H9 (cell line): ENCODE results near the gene NRXN3. TPM values are rescaled to one million over a fixed set of nuclear protein-coding genes. Genes with fewer than 3 reads are reported as not detected.

ENCODE experiments used
- DNase-seq: peaks from one replicate; pipeline ENCODE4 v3.0.0-alpha.2; 2017
- H2AFZ ChIP-seq: one replicate; pipeline ENCODE4 v1.6.1; 2013; ENCODE audit warnings: mild to moderate bottlenecking, low read length, control low read depth, moderate library complexity
- H2AK5ac ChIP-seq: 2 replicates; pipeline ENCODE4 v1.6.1; 2013; ENCODE audit warnings: low read length, control low read depth, mixed read lengths; ENCODE audit not compliant: insufficient read length
- H2BK120ac ChIP-seq: one replicate; pipeline ENCODE4 v1.6.1; 2013; ENCODE audit warnings: low read depth, mild to moderate bottlenecking, low read length, control low read depth, inconsistent platforms; ENCODE audit not compliant: poor library complexity, severe bottlenecking
- H2BK12ac ChIP-seq: 2 replicates; pipeline ENCODE4 v1.6.1; 2013; ENCODE audit warnings: low read length, control low read depth, mixed read lengths, low read depth; ENCODE audit not compliant: insufficient read length
- H2BK15ac ChIP-seq: 2 replicates; pipeline ENCODE4 v1.6.1; 2013; ENCODE audit warnings: low read depth, low read length, control low read depth
- H2BK20ac ChIP-seq: one replicate; pipeline ENCODE4 v1.6.1; 2013; ENCODE audit warnings: low read depth, mild to moderate bottlenecking, low read length, control low read depth, inconsistent platforms; ENCODE audit not compliant: poor library complexity, severe bottlenecking
- H2BK5ac ChIP-seq: 2 replicates; pipeline ENCODE4 v1.6.1; 2013; ENCODE audit warnings: low read length, control low read depth, mixed read lengths; ENCODE audit not compliant: insufficient read length
- H3K14ac ChIP-seq: 2 replicates; pipeline ENCODE4 v1.6.1; 2013; ENCODE audit warnings: low read length, control low read depth; ENCODE audit not compliant: insufficient read depth
- H3K18ac ChIP-seq: 2 replicates; pipeline ENCODE4 v1.6.1; 2013; ENCODE audit warnings: low read depth, mild to moderate bottlenecking, mixed read lengths, low read length, control low read depth; ENCODE audit not compliant: insufficient read length
- H3K23ac ChIP-seq: 2 replicates; pipeline ENCODE4 v1.6.1; 2013; ENCODE audit warnings: low read length, control low read depth, mixed read lengths, low read depth; ENCODE audit not compliant: insufficient read length
- H3K23me2 ChIP-seq: 2 replicates; pipeline ENCODE4 v1.6.1; 2013; ENCODE audit warnings: low read depth, mild to moderate bottlenecking, mixed read lengths, low read length, control low read depth; ENCODE audit not compliant: insufficient read length, poor library complexity, severe bottlenecking
- H3K27ac ChIP-seq: 2 replicates; pipeline ENCODE4 v1.5.1; 2013; ENCODE audit warnings: low read length, control low read depth, mixed read lengths, low read depth; ENCODE audit not compliant: insufficient read length
- H3K27me3 ChIP-seq: 2 replicates; pipeline ENCODE4 v1.6.1; 2013; ENCODE audit warnings: low read length, control low read depth, inconsistent platforms; ENCODE audit not compliant: insufficient read depth
- H3K4ac ChIP-seq: 2 replicates; pipeline ENCODE4 v1.6.1; 2013; ENCODE audit warnings: low read depth, mild to moderate bottlenecking, control low read depth, inconsistent platforms, low read length, moderate library complexity
- H3K4me1 ChIP-seq: 2 replicates; pipeline ENCODE4 v1.6.1; 2013; ENCODE audit warnings: low read length, control low read depth, inconsistent platforms; ENCODE audit not compliant: insufficient read depth
- H3K4me2 ChIP-seq: 2 replicates; pipeline ENCODE4 v1.6.1; 2013; ENCODE audit warnings: low read length, control low read depth, mixed read lengths; ENCODE audit not compliant: insufficient read length, insufficient read depth
- H3K56ac ChIP-seq: 2 replicates; pipeline ENCODE4 v1.6.1; 2013; ENCODE audit warnings: low read depth, mild to moderate bottlenecking, mixed read lengths, low read length, control low read depth; ENCODE audit not compliant: insufficient read length
- H3K79me1 ChIP-seq: 2 replicates; pipeline ENCODE4 v1.6.1; 2013; ENCODE audit warnings: low read depth, mild to moderate bottlenecking, moderate library complexity, low read length, control low read depth, inconsistent platforms; ENCODE audit not compliant: insufficient read depth, poor library complexity, severe bottlenecking
- H3K79me2 ChIP-seq: 2 replicates; pipeline ENCODE4 v1.6.1; 2013; ENCODE audit warnings: low read length, control low read depth, inconsistent platforms; ENCODE audit not compliant: insufficient read depth
- H3K9ac ChIP-seq: 2 replicates; pipeline ENCODE4 v1.6.1; 2013; ENCODE audit warnings: low read length, control low read depth, mixed read lengths; ENCODE audit not compliant: insufficient read length; ENCODE audit errors: extremely low read depth
- H3K9me3 ChIP-seq: one replicate; pipeline ENCODE4 v1.6.1; 2013; ENCODE audit warnings: low read depth, low read length, inconsistent platforms; ENCODE audit not compliant: control insufficient read depth
- H3T11ph ChIP-seq: one replicate; pipeline ENCODE4 v1.6.1; 2013; ENCODE audit warnings: mild to moderate bottlenecking, low read length, control low read depth, inconsistent platforms
- H4K20me1 ChIP-seq: one replicate; pipeline ENCODE4 v1.6.1; 2013; ENCODE audit not compliant: control insufficient read depth, insufficient read length, insufficient read depth
- H4K5ac ChIP-seq: 2 replicates; pipeline ENCODE4 v1.6.1; 2013; ENCODE audit warnings: low read depth, mild to moderate bottlenecking, mixed read lengths, low read length, control low read depth; ENCODE audit not compliant: insufficient read length
- H4K8ac ChIP-seq: replicated peaks from 2 replicates; pipeline ENCODE4 v1.6.1; 2013; ENCODE audit warnings: low read length, control low read depth, mixed read lengths, low read depth; ENCODE audit not compliant: insufficient read length
- H4K91ac ChIP-seq: 2 replicates; pipeline ENCODE4 v1.6.1; 2013; ENCODE audit warnings: low read depth, mild to moderate bottlenecking, moderate library complexity, mixed read lengths, low read length, control low read depth; ENCODE audit not compliant: insufficient read length
- H3K27ac Mint-ChIP-seq, 3 experiments: 2 replicates in 2 of 3; 3 replicates in 1 of 3; pipeline ENCODE4 v1.8.0; 2020 to 2021; ENCODE audit warnings: mixed read lengths in 3 of 3, mild to moderate bottlenecking in 1 of 3, moderate library complexity in 1 of 3
- H3K27me3 Mint-ChIP-seq: 2 replicates; pipeline ENCODE4 v1.8.0; 2021; ENCODE audit warnings: low read depth, mild to moderate bottlenecking, moderate library complexity, mixed read lengths
- H3K36me3 Mint-ChIP-seq, 3 experiments: 2 replicates in 2 of 3; 3 replicates in 1 of 3; pipeline ENCODE4 v1.8.0; 2020 to 2021; ENCODE audit warnings: low read depth in 3 of 3, mixed read lengths in 3 of 3; ENCODE audit not compliant: insufficient read depth in 1 of 3
- H3K4me1 Mint-ChIP-seq, 2 experiments: 2 replicates each; pipeline ENCODE4 v1.8.0; 2020; ENCODE audit warnings: mixed read lengths in 2 of 2
- H3K4me3 Mint-ChIP-seq, 2 experiments: 2 replicates in 1 of 2; 3 replicates in 1 of 2; pipeline ENCODE4 v1.8.0; 2020 to 2021; ENCODE audit warnings: mild to moderate bottlenecking in 2 of 2, mixed read lengths in 2 of 2, moderate library complexity in 1 of 2
- H3K9me3 Mint-ChIP-seq, 2 experiments: 2 replicates in 1 of 2; 3 replicates in 1 of 2; pipeline ENCODE4 v1.8.0; 2020; ENCODE audit warnings: mild to moderate bottlenecking in 2 of 2, mixed read lengths in 2 of 2, moderate library complexity in 1 of 2
- WGBS: extraction: QIAGEN DNeasy Blood & Tissue Kit; methylation state at CpG from one replicate; pipeline ENCODE4 v1.1.7; 2013; ENCODE audit warnings: missing lambda C conversion rate, low lambda C conversion rate, mixed read lengths; ENCODE audit not compliant: insufficient read length; ENCODE audit errors: extremely low coverage; 5-methylcytosine and 5-hydroxymethylcytosine counted together
- total RNA-seq: library from RNA; stranded (reverse); gene quantifications from 2 replicates; pipeline ENCODE4 v1.2.1, GENCODE V29; 2021
- TF ChIP-seq, protein P1 (sequence below): fragments of 200-600 bp; sonication (generic); conservative IDR thresholded peaks from 3 replicates; pipeline ENCODE4 v1.8.0; 2021; ENCODE audit warnings: antibody characterized with exemption, mild to moderate bottlenecking

Gene NRXN3
- total RNA-seq, 1 experiment from 2014 or later, result 1.8 TPM

DNA sequence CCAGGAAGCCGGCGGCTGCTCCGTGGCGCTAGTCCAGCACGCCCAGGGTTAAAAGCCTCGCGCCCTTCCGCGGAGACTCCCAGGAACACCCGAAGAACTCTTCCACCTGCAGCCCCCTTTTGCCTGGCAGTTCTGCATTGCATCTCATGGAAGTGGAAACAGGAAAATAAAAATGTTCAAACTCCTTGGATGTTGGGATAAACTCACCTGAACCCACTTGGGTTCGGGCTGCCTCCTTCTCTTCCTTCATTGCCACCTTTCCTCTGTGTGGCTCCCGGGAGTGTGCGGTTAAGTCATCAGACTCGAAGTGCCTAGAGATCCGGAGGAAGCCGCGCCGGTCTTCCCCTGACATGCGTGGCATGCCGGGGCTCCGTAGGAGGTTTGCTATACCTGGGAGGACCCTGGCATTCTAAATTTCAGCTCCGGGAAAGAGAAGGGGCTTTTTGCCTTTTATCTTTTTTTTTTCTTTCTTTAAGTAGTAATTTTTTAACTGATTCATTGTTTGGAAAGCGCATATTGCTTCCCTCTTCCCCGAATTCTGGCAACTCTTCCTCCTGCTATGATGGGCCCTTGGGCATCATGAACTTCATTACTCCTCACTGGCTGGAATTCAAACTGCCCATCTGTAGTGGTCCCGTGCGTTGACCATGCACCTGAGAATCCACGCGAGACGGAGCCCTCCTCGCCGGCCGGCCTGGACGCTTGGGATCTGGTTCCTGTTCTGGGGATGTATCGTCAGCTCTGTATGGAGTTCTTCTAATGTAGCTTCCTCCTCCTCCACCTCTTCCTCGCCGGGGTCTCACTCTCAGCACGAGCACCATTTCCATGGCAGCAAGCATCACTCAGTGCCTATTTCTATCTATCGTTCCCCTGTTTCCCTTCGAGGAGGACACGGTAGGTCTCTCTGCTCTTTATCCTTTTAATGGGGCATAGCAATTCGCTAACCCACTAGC lies 1109.7 kb downstream of the NRXN3 start:
- no peak overlapping the region for H2BK15ac ChIP-seq
- H2BK12ac ChIP-seq, result no peak overlapping the region
- no peak overlapping the region for H2BK5ac ChIP-seq
- peaks cover 88% of the 10 kb centered on the region for H3K27me3 Mint-ChIP-seq
- peak overlapping the region in 1 of 3 experiments; percentile 65; a peak in 2 of 7 replicates for H3K27ac Mint-ChIP-seq
- TF ChIP-seq, protein P1, sequence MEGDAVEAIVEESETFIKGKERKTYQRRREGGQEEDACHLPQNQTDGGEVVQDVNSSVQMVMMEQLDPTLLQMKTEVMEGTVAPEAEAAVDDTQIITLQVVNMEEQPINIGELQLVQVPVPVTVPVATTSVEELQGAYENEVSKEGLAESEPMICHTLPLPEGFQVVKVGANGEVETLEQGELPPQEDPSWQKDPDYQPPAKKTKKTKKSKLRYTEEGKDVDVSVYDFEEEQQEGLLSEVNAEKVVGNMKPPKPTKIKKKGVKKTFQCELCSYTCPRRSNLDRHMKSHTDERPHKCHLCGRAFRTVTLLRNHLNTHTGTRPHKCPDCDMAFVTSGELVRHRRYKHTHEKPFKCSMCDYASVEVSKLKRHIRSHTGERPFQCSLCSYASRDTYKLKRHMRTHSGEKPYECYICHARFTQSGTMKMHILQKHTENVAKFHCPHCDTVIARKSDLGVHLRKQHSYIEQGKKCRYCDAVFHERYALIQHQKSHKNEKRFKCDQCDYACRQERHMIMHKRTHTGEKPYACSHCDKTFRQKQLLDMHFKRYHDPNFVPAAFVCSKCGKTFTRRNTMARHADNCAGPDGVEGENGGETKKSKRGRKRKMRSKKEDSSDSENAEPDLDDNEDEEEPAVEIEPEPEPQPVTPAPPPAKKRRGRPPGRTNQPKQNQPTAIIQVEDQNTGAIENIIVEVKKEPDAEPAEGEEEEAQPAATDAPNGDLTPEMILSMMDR, result no peak
- no peaks in the 10 kb centered on the region for H4K20me1 ChIP-seq
- no peak overlapping the region for H4K5ac ChIP-seq
- H3K23ac ChIP-seq, result no peak overlapping the region
- no peak overlapping the region for H3T11ph ChIP-seq
- no peak overlapping the region for H3K9ac ChIP-seq
- H3K4me2 ChIP-seq, result peak overlapping the region; percentile 69
- H2BK120ac ChIP-seq, result no peak overlapping the region
- no peak overlapping the region for H3K4ac ChIP-seq
- H3K4me1 Mint-ChIP-seq, result peaks cover 49% of the 10 kb centered on the region in 2 experiments
- peaks cover 16% of the 10 kb centered on the region for H3K27me3 ChIP-seq
- H3K9me3 ChIP-seq, result no peaks in the 10 kb centered on the region
- DNase-seq, result peak; percentile 35
- WGBS, result no CpG with 5 or more reads among the region's 41 CpGs
- no peak overlapping the region for H2BK20ac ChIP-seq
- no peaks in the 10 kb centered on the region for H3K9me3 Mint-ChIP-seq
- no peak overlapping the region for H2AFZ ChIP-seq
- H3K4me1 ChIP-seq, result peaks cover 9% of the 10 kb centered on the region; the same call in 1 of the 2 replicates
- H3K79me1 ChIP-seq, result no peaks in the 10 kb centered on the region
- no peaks in the 10 kb centered on the region for H3K36me3 Mint-ChIP-seq
- no peak overlapping the region for H3K27ac ChIP-seq
- no peak overlapping the region for H3K14ac ChIP-seq
- H3K23me2 ChIP-seq, result peaks cover 21% of the 10 kb centered on the region
- H3K79me2 ChIP-seq, result no peaks in the 10 kb centered on the region
- no peak overlapping the region for H3K56ac ChIP-seq
- H2AK5ac ChIP-seq, result no peak overlapping the region
- no peak overlapping the region for H3K18ac ChIP-seq
- H4K91ac ChIP-seq, result no peak overlapping the region
- peak overlapping the region; percentile 91 to 92 for H3K4me3 Mint-ChIP-seq
- no peak overlapping the region for H4K8ac ChIP-seq
